K562 (cell line): ENCODE data around the gene MAP2K7. TPM values are rescaled to one million over a fixed set of nuclear protein-coding genes. Genes with fewer than 3 reads are reported as not detected.
A peak's percentile ranks its signal among the peaks of the same experiment; 100 is the strongest.

Experiments used
- CHCHD3 ChIP-seq: fragments of 250-450 bp; sonication (Bioruptor Pico); IDR thresholded peaks from 2 replicates; pipeline ENCODE4 v2.1.2; 2022; ENCODE audit warnings: mild to moderate bottlenecking
- CHD1 ChIP-seq: fragments of 200-600 bp; sonication (generic); IDR thresholded peaks from one replicate; pipeline ENCODE4 v1.6.1; 2012; ENCODE audit warnings: mild to moderate bottlenecking, moderate library complexity, low read length, inconsistent platforms
- CREB1 ChIP-seq, 2 experiments: sonication (generic) in 1 of 2; formaldehyde crosslinking in 1 of 2; IDR thresholded peaks; 2 replicates each; pipeline versions ENCODE4 v1.6.1 to v1.8.0; 2012 to 2022; ENCODE audit warnings: inconsistent platforms in 1 of 2, mild to moderate bottlenecking in 1 of 2, missing genetic modification reagents in 1 of 2, moderate library complexity in 1 of 2
- FOXM1 ChIP-seq, 2 experiments: fragments of 450-650 bp in 1 of 2; sonication (generic) in 1 of 2; formaldehyde crosslinking in 1 of 2; IDR thresholded peaks; 2 replicates each; pipeline versions ENCODE4 v1.6.1 to v1.9.0; 2017 to 2022; ENCODE audit warnings: low read depth in 2 of 2, mild to moderate bottlenecking in 2 of 2, missing genetic modification reagents in 1 of 2, moderate library complexity in 1 of 2
- IRF9 ChIP-seq: fragments of 450-650 bp; IDR thresholded peaks from 2 replicates; pipeline ENCODE4 v1.6.1; 2016; ENCODE audit warnings: missing biosample characterization, missing genetic modification characterization
- KAT7 ChIP-seq: sonication (generic); formaldehyde crosslinking; IDR thresholded peaks from 2 replicates; pipeline ENCODE4 v1.8.0; 2022; ENCODE audit warnings: missing genetic modification reagents, mild to moderate bottlenecking, borderline replicate concordance
- NCOA4 ChIP-seq: fragments of 450-650 bp; IDR thresholded peaks from 2 replicates; pipeline ENCODE4 v1.6.1; 2018; ENCODE audit warnings: mild to moderate bottlenecking; ENCODE audit not compliant: partially characterized antibody
- NFYB ChIP-seq: IDR thresholded peaks from 2 replicates; pipeline ENCODE4 v1.6.1; 2011; ENCODE audit warnings: mild to moderate bottlenecking, moderate library complexity; ENCODE audit not compliant: insufficient read length; ENCODE audit errors: extremely low read depth
- POLR3A ChIP-seq: IDR thresholded peaks from 2 replicates; pipeline ENCODE4 v1.6.1; 2011; ENCODE audit warnings: borderline replicate concordance, mild to moderate bottlenecking, moderate library complexity; ENCODE audit not compliant: insufficient read length, insufficient read depth; ENCODE audit errors: extremely low read depth
- RAD21 ChIP-seq, 2 experiments: fragments of 250-450 bp in 1 of 2; fragments of 450-650 bp in 1 of 2; sonication (Bioruptor Pico) in 1 of 2; formaldehyde crosslinking in 1 of 2; IDR thresholded peaks in 1 of 2; conservative IDR thresholded peaks in 1 of 2; 2 replicates each; pipeline versions ENCODE4 v1.4.0 to v1.8.0; 2020 to 2022; ENCODE audit warnings: mild to moderate bottlenecking in 2 of 2, moderate library complexity in 1 of 2
- SMARCA5 ChIP-seq: fragments of 450-650 bp; IDR thresholded peaks from 2 replicates; pipeline ENCODE4 v1.6.1; 2016
- U2AF1 ChIP-seq: fragments of 200-400 bp; formaldehyde crosslinking; optimal IDR thresholded peaks from 2 replicates; pipeline ENCODE3; 2017; ENCODE audit warnings: mild to moderate bottlenecking, low read depth, low read length, moderate library complexity
- ZBTB8A ChIP-seq: fragments of 450-650 bp; IDR thresholded peaks from 2 replicates; pipeline ENCODE4 v1.6.1; 2018; ENCODE audit warnings: mild to moderate bottlenecking, moderate library complexity; ENCODE audit not compliant: partially characterized antibody
- polyA plus RNA-seq, 8 experiments: library from polyadenylated mRNA; depleted of rRNA in 4 of 8; stranded (reverse) in 5 of 8; unstranded in 3 of 8; fragments of >200 nt; fragmentation: Nextera tagmentation in 2 of 8; fragmentation: Illumina TruSeq in 1 of 8; extraction: Ambion mirVana in 2 of 8; extraction: Trizol in 1 of 8; gene quantifications; 2 replicates each; pipeline versions ENCODE4 v1.2.1 to v1.2.3, GENCODE V29; 2011 to 2014; ENCODE audit warnings: inconsistent platforms in 1 of 8, missing spikeins in 1 of 8
- total RNA-seq, 7 experiments: library from RNA; depleted of rRNA in 6 of 7; stranded (reverse); fragments of >200 nt in 6 of 7; fragmentation: Illumina TruSeq in 2 of 7; extraction: Trizol in 2 of 7; gene quantifications; 2 replicates each; pipeline versions ENCODE4 v1.2.1 to v1.2.3, GENCODE V29; 2011 to 2021; ENCODE audit warnings: low replicate concordance in 1 of 7
- TF ChIP-seq, protein P1 (sequence below): fragments of 450-650 bp; IDR thresholded peaks from 2 replicates; pipeline ENCODE4 v1.6.1; 2016; ENCODE audit warnings: borderline replicate concordance
- TF ChIP-seq, protein P2 (sequence below): fragments of 450-650 bp; formaldehyde crosslinking; IDR thresholded peaks from 2 replicates; pipeline ENCODE4 v1.4.0; 2020; ENCODE audit warnings: mild to moderate bottlenecking, moderate library complexity
- TF ChIP-seq, protein P3 (sequence below): fragments of 450-650 bp; IDR thresholded peaks from 2 replicates; pipeline ENCODE4 v1.7.1; 2018; ENCODE audit warnings: mild to moderate bottlenecking, low read depth; ENCODE audit not compliant: partially characterized antibody
- TF ChIP-seq, protein P4 (sequence below): fragments of 450-650 bp; IDR thresholded peaks from 2 replicates; pipeline ENCODE4 v1.7.0; 2016; ENCODE audit warnings: borderline replicate concordance

MAP2K7 gene
- total and polyA plus RNA-seq, 9 of the 15 experiments (the other 6 are each of a cell fraction or from before 2014, with no cell fraction given) = 0.51 to 45.8 (median 14.1) TPM

DNA sequence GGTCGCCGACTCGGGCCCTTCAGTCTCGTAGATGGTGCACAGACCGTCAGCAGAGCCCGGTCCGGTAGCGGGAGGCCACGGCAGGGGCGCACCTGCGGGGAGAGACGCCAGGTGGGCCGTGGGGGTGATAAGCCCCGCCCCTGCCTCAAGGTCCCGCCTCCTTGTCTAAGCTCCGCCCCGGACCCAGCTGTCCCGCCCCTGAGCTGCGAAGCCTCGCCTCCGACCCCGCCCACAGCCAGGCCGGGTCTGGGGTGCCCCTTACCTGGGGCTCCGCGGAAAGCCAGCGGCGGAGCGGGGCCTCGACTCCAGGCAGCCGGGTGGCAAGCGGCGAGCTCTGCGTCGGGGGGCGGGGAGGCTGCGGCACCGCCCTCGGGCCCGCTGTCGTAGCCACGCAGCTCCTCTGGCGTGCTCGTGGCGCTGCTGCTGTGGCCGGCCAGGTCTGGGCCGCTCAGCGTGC lies 34.2 kb upstream of the MAP2K7 start (continued):
- TF ChIP-seq, protein P1, sequence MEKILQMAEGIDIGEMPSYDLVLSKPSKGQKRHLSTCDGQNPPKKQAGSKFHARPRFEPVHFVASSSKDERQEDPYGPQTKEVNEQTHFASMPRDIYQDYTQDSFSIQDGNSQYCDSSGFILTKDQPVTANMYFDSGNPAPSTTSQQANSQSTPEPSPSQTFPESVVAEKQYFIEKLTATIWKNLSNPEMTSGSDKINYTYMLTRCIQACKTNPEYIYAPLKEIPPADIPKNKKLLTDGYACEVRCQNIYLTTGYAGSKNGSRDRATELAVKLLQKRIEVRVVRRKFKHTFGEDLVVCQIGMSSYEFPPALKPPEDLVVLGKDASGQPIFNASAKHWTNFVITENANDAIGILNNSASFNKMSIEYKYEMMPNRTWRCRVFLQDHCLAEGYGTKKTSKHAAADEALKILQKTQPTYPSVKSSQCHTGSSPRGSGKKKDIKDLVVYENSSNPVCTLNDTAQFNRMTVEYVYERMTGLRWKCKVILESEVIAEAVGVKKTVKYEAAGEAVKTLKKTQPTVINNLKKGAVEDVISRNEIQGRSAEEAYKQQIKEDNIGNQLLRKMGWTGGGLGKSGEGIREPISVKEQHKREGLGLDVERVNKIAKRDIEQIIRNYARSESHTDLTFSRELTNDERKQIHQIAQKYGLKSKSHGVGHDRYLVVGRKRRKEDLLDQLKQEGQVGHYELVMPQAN = no peak
- TF ChIP-seq KAT7 (CRISPR knock-in tag) = no peak
- no peak for TF ChIP-seq FOXM1 (IDR thresholded peaks at IDR 0.05; ENCODE audit: low read depth)
- peak; percentile 77 for TF ChIP-seq FOXM1 (CRISPR knock-in tag; IDR thresholded peaks at IDR 0.05; ENCODE audit: low read depth)
- no peak; the same call in 1 of the 2 replicates for TF ChIP-seq CREB1 (IDR thresholded peaks at IDR 0.05)
- peak; percentile 52 for TF ChIP-seq CREB1 (CRISPR knock-in tag; IDR thresholded peaks at IDR 0.05)
- TF ChIP-seq ZBTB8A = no peak
- no peak for TF ChIP-seq CHCHD3 (CRISPR knock-in tag)
- TF ChIP-seq, protein P2, sequence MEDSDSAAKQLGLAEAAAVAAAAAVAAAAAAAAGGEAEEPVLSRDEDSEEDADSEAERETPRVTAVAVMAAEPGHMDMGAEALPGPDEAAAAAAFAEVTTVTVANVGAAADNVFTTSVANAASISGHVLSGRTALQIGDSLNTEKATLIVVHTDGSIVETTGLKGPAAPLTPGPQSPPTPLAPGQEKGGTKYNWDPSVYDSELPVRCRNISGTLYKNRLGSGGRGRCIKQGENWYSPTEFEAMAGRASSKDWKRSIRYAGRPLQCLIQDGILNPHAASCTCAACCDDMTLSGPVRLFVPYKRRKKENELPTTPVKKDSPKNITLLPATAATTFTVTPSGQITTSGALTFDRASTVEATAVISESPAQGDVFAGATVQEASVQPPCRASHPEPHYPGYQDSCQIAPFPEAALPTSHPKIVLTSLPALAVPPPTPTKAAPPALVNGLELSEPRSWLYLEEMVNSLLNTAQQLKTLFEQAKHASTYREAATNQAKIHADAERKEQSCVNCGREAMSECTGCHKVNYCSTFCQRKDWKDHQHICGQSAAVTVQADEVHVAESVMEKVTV (CRISPR knock-in tag) = no peak
- TF ChIP-seq NFYB = no peak
- no peak for TF ChIP-seq POLR3A
- no peak for TF ChIP-seq CHD1
- TF ChIP-seq IRF9 = no peak
- TF ChIP-seq NCOA4 = no peak
- TF ChIP-seq, protein P3, sequence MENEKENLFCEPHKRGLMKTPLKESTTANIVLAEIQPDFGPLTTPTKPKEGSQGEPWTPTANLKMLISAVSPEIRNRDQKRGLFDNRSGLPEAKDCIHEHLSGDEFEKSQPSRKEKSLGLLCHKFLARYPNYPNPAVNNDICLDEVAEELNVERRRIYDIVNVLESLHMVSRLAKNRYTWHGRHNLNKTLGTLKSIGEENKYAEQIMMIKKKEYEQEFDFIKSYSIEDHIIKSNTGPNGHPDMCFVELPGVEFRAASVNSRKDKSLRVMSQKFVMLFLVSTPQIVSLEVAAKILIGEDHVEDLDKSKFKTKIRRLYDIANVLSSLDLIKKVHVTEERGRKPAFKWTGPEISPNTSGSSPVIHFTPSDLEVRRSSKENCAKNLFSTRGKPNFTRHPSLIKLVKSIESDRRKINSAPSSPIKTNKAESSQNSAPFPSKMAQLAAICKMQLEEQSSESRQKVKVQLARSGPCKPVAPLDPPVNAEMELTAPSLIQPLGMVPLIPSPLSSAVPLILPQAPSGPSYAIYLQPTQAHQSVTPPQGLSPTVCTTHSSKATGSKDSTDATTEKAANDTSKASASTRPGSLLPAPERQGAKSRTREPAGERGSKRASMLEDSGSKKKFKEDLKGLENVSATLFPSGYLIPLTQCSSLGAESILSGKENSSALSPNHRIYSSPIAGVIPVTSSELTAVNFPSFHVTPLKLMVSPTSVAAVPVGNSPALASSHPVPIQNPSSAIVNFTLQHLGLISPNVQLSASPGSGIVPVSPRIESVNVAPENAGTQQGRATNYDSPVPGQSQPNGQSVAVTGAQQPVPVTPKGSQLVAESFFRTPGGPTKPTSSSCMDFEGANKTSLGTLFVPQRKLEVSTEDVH = no peak
- no peak; a peak in 1 of 4 replicates for TF ChIP-seq RAD21 (CRISPR knock-in tag; conservative IDR thresholded peaks at IDR 0.05 in 1 of 2, IDR thresholded peaks at IDR 0.05 in 1 of 2)
- no peak for TF ChIP-seq SMARCA5
- peak; percentile 51 for TF ChIP-seq U2AF1
- TF ChIP-seq, protein P4, sequence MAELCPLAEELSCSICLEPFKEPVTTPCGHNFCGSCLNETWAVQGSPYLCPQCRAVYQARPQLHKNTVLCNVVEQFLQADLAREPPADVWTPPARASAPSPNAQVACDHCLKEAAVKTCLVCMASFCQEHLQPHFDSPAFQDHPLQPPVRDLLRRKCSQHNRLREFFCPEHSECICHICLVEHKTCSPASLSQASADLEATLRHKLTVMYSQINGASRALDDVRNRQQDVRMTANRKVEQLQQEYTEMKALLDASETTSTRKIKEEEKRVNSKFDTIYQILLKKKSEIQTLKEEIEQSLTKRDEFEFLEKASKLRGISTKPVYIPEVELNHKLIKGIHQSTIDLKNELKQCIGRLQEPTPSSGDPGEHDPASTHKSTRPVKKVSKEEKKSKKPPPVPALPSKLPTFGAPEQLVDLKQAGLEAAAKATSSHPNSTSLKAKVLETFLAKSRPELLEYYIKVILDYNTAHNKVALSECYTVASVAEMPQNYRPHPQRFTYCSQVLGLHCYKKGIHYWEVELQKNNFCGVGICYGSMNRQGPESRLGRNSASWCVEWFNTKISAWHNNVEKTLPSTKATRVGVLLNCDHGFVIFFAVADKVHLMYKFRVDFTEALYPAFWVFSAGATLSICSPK = no peak
